ENCODE data around the gene SMYD3.
A peak's percentile ranks its signal among the peaks of the same experiment; 100 is the strongest.

SMYD3 gene

GRCh38 chr1:245875581-245876261 is 631.4 kb downstream of the SMYD3 start:
- Histone ChIP-seq H3K27ac (ENCODE audit: low read depth, low read length) (no peak overlapping the region), H3K4me1 (ENCODE audit: insufficient read depth, low read length) (peaks cover 35% of the 10 kb centered on the region), H3K9me3 (ENCODE audit: low read length) (no peaks in the 10 kb centered on the region), H3K4me3 (ENCODE audit: low read depth in 1 of 2, low read length in 2 of 2) (no peak overlapping the region), H3K27me3 (ENCODE audit: control insufficient read depth in 1 of 2, insufficient read depth in 2 of 2, low read length in 2 of 2) (no peaks in the 10 kb centered on the region), H3K36me3 (ENCODE audit: insufficient read depth, low read length) (no peaks in the 10 kb centered on the region), H3K9ac (ENCODE audit: low read length) (no peak overlapping the region)

GRCh38 chr1:245874942-245875580 is 632.0 kb downstream of the SMYD3 start:
- Histone ChIP-seq H3K9ac (ENCODE audit: low read length) (no peak overlapping the region), H3K9me3 (ENCODE audit: low read length) (no peaks in the 10 kb centered on the region), H3K4me1 (ENCODE audit: insufficient read depth, low read length) (peaks cover 35% of the 10 kb centered on the region), H3K36me3 (ENCODE audit: insufficient read depth, low read length) (no peaks in the 10 kb centered on the region), H3K4me3 (ENCODE audit: low read depth in 1 of 2, low read length in 2 of 2) (peak overlapping the region; percentile 2 to 17), H3K27ac (ENCODE audit: low read depth, low read length) (no peak overlapping the region), H3K27me3 (ENCODE audit: control insufficient read depth in 1 of 2, insufficient read depth in 2 of 2, low read length in 2 of 2) (no peaks in the 10 kb centered on the region)

- Histone ChIP-seq H3K9ac (ENCODE audit: low read length) (no peak overlapping the region), H3K4me1 (ENCODE audit: insufficient read depth, low read length) (peaks cover 35% of the 10 kb centered on the region), H3K4me3 (ENCODE audit: low read depth in 1 of 2, low read length in 2 of 2) (no peak overlapping the region), H3K27me3 (ENCODE audit: control insufficient read depth in 1 of 2, insufficient read depth in 2 of 2, low read length in 2 of 2) (no peaks in the 10 kb centered on the region), H3K9me3 (ENCODE audit: low read length) (no peaks in the 10 kb centered on the region), H3K36me3 (ENCODE audit: insufficient read depth, low read length) (no peaks in the 10 kb centered on the region), H3K27ac (ENCODE audit: low read depth, low read length) (no peak overlapping the region)
Measured at GRCh38 chr1:245873883-245874671, 633.0 kb downstream of the SMYD3 start.

GRCh38 chr1:245873068-245873467 is 634.0 kb downstream of the SMYD3 start:
- H3K27ac ChIP-seq (ENCODE audit: low read depth, low read length), result no peak overlapping the region
- no peak overlapping the region for H3K9ac ChIP-seq (ENCODE audit: low read length)
- H3K27me3 ChIP-seq (ENCODE audit: control insufficient read depth in 1 of 2, insufficient read depth in 2 of 2, low read length in 2 of 2), result no peaks in the 10 kb centered on the region
- H3K36me3 ChIP-seq (ENCODE audit: insufficient read depth, low read length), result no peaks in the 10 kb centered on the region
- H3K9me3 ChIP-seq (ENCODE audit: low read length), result no peaks in the 10 kb centered on the region
- peaks cover 35% of the 10 kb centered on the region for H3K4me1 ChIP-seq (ENCODE audit: insufficient read depth, low read length)
- no peak overlapping the region for H3K4me3 ChIP-seq (ENCODE audit: low read depth in 1 of 2, low read length in 2 of 2)

GRCh38 chr1:245872475-245872874 is 634.6 kb downstream of the SMYD3 start:
- Histone ChIP-seq H3K4me1 (ENCODE audit: insufficient read depth, low read length) (peaks cover 35% of the 10 kb centered on the region), H3K27me3 (ENCODE audit: control insufficient read depth in 1 of 2, insufficient read depth in 2 of 2, low read length in 2 of 2) (no peaks in the 10 kb centered on the region), H3K36me3 (ENCODE audit: insufficient read depth, low read length) (no peaks in the 10 kb centered on the region), H3K4me3 (ENCODE audit: low read depth in 1 of 2, low read length in 2 of 2) (no peak overlapping the region), H3K27ac (ENCODE audit: low read depth, low read length) (no peak overlapping the region), H3K9me3 (ENCODE audit: low read length) (no peaks in the 10 kb centered on the region), H3K9ac (ENCODE audit: low read length) (no peak overlapping the region)

GRCh38 chr1:245871915-245872314 is 635.2 kb downstream of the SMYD3 start:
- no peak overlapping the region for H3K27ac ChIP-seq (ENCODE audit: low read depth, low read length)
- H3K4me1 ChIP-seq (ENCODE audit: insufficient read depth, low read length), result peaks cover 35% of the 10 kb centered on the region
- H3K27me3 ChIP-seq (ENCODE audit: control insufficient read depth in 1 of 2, insufficient read depth in 2 of 2, low read length in 2 of 2), result no peaks in the 10 kb centered on the region

GRCh38 chr1:245871191-245871590 is 635.9 kb downstream of the SMYD3 start:
- Histone ChIP-seq H3K9me3 (ENCODE audit: low read length) (no peaks in the 10 kb centered on the region), H3K36me3 (ENCODE audit: insufficient read depth, low read length) (no peaks in the 10 kb centered on the region), H3K9ac (ENCODE audit: low read length) (no peak overlapping the region), H3K4me1 (ENCODE audit: insufficient read depth, low read length) (peaks cover 35% of the 10 kb centered on the region), H3K27ac (ENCODE audit: low read depth, low read length) (no peak overlapping the region), H3K4me3 (ENCODE audit: low read depth in 1 of 2, low read length in 2 of 2) (no peak overlapping the region), H3K27me3 (ENCODE audit: control insufficient read depth in 1 of 2, insufficient read depth in 2 of 2, low read length in 2 of 2) (no peaks in the 10 kb centered on the region)

More at GRCh38 chr1:245871915-245872314, 635.2 kb downstream of the SMYD3 start:
- Histone ChIP-seq H3K9ac (ENCODE audit: low read length) (no peak overlapping the region), H3K4me3 (ENCODE audit: low read depth in 1 of 2, low read length in 2 of 2) (no peak overlapping the region), H3K36me3 (ENCODE audit: insufficient read depth, low read length) (no peaks in the 10 kb centered on the region), H3K9me3 (ENCODE audit: low read length) (no peaks in the 10 kb centered on the region)

- no peak overlapping the region for H3K4me3 ChIP-seq (ENCODE audit: low read depth in 1 of 2, low read length in 2 of 2)
- H3K9ac ChIP-seq (ENCODE audit: low read length), result no peak overlapping the region
- H3K4me1 ChIP-seq (ENCODE audit: insufficient read depth, low read length), result peaks cover 35% of the 10 kb centered on the region
- H3K36me3 ChIP-seq (ENCODE audit: insufficient read depth, low read length), result no peaks in the 10 kb centered on the region
- H3K9me3 ChIP-seq (ENCODE audit: low read length), result no peaks in the 10 kb centered on the region
- no peaks in the 10 kb centered on the region for H3K27me3 ChIP-seq (ENCODE audit: control insufficient read depth in 1 of 2, insufficient read depth in 2 of 2, low read length in 2 of 2)
- H3K27ac ChIP-seq (ENCODE audit: low read depth, low read length), result no peak overlapping the region
Measured at GRCh38 chr1:245870698-245871097, 636.4 kb downstream of the SMYD3 start.

GRCh38 chr1:245869847-245870246 is 637.2 kb downstream of the SMYD3 start:
- Histone ChIP-seq H3K4me1 (ENCODE audit: insufficient read depth, low read length) (peaks cover 26% of the 10 kb centered on the region), H3K36me3 (ENCODE audit: insufficient read depth, low read length) (no peaks in the 10 kb centered on the region), H3K4me3 (ENCODE audit: low read depth in 1 of 2, low read length in 2 of 2) (no peak overlapping the region), H3K9me3 (ENCODE audit: low read length) (no peaks in the 10 kb centered on the region), H3K27ac (ENCODE audit: low read depth, low read length) (no peak overlapping the region), H3K27me3 (ENCODE audit: control insufficient read depth in 1 of 2, insufficient read depth in 2 of 2, low read length in 2 of 2) (no peaks in the 10 kb centered on the region), H3K9ac (ENCODE audit: low read length) (no peak overlapping the region)

GRCh38 chr1:245867738-245868137 is 639.3 kb downstream of the SMYD3 start:
- peaks cover 9% of the 10 kb centered on the region for H3K4me1 ChIP-seq (ENCODE audit: insufficient read depth, low read length)
- no peak overlapping the region for H3K27ac ChIP-seq (ENCODE audit: low read depth, low read length)
- no peaks in the 10 kb centered on the region for H3K36me3 ChIP-seq (ENCODE audit: insufficient read depth, low read length)
- no peak overlapping the region for H3K4me3 ChIP-seq (ENCODE audit: low read depth in 1 of 2, low read length in 2 of 2)
- H3K9me3 ChIP-seq (ENCODE audit: low read length), result no peaks in the 10 kb centered on the region
- no peak overlapping the region for H3K9ac ChIP-seq (ENCODE audit: low read length)
- no peaks in the 10 kb centered on the region for H3K27me3 ChIP-seq (ENCODE audit: control insufficient read depth in 1 of 2, insufficient read depth in 2 of 2, low read length in 2 of 2)

- H3K4me3 ChIP-seq (ENCODE audit: low read depth in 1 of 2, low read length in 2 of 2), result no peak overlapping the region
- peaks cover 11% of the 10 kb centered on the region for H3K4me1 ChIP-seq (ENCODE audit: insufficient read depth, low read length)
- no peaks in the 10 kb centered on the region for H3K9me3 ChIP-seq (ENCODE audit: low read length)
- H3K27ac ChIP-seq (ENCODE audit: low read depth, low read length), result no peak overlapping the region
- no peak overlapping the region for H3K9ac ChIP-seq (ENCODE audit: low read length)
- no peaks in the 10 kb centered on the region for H3K36me3 ChIP-seq (ENCODE audit: insufficient read depth, low read length)
- no peaks in the 10 kb centered on the region for H3K27me3 ChIP-seq (ENCODE audit: control insufficient read depth in 1 of 2, insufficient read depth in 2 of 2, low read length in 2 of 2)
Measured at GRCh38 chr1:245864872-245865271, 642.2 kb downstream of the SMYD3 start.
